DMS 273 treated with DMSO at 0.1 percent for 48 hours (cell line): ENCODE results near the gene ZNF275.
"Not testable (repeated sequence)": the region's sequence is repeated elsewhere in the genome, so short reads cannot be mapped to it uniquely, and the experiment has no call there.

Experiments
- DNase-seq: peaks from one replicate; lab custom pipeline; 2025; lab: John Stamatoyannopoulos, UW

ZNF275 gene

DNA sequence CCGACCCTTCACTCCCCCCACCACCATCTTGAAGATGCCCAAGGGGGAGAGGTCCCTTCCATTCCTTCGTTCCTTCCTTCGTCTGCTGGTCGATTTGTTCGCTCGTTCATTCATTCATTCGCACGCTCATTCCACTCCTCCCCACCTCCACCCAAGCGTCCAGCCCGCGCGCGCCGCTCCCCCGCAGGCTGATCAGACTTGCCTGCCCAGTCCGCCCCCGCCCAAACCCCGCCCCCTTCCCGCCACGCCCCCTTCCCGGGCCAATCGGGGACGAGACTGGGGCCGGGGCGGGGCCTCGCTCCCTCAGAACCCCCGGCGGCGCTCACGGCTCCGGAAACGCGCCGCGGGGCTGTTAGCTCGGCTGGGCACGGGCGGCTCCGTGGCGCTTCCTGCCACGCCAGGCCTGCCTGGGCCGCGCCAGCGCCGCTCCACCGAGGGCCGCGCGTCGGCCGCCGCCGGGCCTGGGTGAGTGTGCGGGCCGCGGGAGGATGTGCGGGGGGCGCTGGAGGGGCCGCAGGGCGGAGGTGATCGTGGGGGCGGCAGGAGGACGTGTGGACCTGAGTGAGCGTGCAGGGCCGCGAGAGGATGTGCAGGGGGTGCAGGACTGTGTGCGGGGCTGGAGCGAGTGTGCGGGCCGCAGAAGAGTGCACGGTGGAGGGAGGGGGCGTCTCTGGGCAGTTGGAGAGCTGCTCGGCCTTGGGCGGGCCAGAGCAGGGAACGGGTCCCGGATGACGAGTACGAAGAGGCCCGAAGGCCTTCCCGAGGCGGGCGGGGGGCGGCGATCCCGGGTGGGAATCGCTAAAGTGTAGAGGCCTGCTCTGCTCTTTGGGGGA is at the start of gene ZNF275:
Gene ZNF275, plus strand, starts transcription at position 333 of the 833 bp plus-strand sequence. CDS start 2,527 bp downstream, outside the sequence.
- peak; percentile 10 for DNase-seq

DNA sequence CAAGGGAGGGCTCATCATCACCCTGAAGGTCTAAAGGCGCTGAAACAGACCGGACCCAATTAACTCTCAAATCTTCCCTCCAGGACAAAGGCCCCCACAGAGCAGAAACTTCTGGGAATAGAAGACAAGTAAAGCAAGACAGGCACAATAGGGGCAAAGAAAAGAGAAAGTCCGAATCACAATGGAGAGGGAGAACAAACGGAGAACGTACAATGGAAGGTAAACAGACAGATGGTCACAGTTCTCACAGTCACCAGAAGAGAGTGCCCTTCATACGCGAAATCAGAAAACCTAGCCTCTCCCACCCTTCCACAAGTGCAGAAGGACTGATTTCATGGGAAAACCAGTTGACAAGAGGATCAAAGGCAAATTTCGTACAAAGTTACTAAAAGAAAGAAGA is 48.3 kb upstream of the ZNF275 start:
- DNase-seq, result not testable (repeated sequence)

DNA sequence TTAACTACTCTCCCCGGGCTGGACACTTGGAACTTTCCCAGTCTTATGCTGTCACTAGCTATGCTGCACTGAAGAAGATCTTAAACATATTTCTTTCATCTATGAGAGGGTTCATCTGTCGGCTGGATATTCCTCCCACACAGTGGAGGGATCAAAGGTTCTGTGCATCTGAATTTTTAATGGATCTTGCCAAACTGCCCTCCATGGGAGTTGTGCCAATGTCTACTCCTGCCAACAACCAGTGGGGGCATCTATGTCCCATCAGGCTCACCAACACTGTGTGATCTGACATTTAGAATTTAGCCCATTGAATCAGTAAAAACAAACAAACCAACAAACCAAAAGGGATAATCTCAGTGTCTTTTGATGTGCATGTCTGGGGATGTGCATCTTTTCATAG is 45.1 kb upstream of the ZNF275 start:
- DNase-seq, result not testable (repeated sequence)

GRCh38 chrX:153293485-153294071 is 40.4 kb upstream of the ZNF275 start:
- DNase-seq, result not testable (repeated sequence)

DNA sequence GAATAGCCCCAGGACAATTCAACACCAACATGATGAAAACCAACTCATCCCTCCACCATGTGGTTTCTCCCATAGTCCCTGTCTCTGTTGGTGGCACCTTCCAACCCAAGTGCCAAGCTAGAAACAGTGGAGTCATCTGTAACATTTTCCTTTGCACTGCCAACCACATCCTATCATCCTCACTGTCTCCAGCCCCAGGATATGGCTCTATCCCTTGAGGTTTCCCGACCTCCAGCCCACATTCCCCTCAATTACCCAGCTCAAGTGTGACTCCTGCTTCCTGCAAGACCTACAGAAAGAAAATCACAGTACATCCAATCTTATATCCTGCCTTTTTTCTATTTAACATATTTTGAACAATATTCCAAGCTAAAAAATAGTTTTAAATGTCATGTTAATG is 36.6 kb upstream of the ZNF275 start:
- no peak for DNase-seq

GRCh38 chrX:153299855-153300254 is 34.1 kb upstream of the ZNF275 start:
- DNase-seq, result no peak

DNA sequence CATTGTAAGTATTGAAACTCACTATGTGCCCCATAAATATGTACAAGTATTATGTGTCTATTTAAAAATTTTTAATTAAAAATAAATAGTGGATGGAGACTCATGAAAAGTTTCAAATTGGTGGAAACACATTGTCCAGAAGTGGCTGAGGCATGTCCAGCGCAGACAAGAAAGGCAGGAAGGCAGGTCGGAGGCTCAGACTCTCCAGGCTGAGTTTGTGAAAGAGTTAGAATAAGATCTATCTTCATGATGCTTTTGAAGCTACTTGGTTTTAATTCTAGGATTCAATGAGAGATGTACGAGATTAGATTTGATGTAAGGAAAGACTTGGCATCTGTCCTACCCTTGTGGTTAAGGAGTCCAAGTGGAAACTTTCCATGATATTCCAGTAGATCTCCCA is 32.2 kb upstream of the ZNF275 start:
- DNase-seq, result no peak

DNA sequence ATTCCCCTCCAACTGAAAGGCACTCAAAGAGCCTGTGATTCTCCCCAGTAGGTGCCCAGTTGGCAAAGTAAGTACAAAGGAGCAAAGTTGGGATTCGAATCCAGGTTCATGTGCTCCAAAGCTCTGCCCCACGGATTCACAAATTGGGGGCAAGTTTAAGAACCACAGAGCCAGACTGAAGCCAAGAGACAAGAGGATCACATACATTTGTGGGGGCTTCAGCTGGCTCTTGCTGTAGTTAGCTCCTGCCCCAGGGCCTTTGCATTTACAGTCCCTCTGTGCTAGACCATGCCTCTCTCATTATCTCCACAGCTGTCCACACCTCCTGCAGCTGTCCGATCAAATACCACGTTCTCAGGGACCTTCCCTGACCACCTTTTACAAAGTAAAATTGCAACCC is 31.2 kb upstream of the ZNF275 start:
- DNase-seq, result no peak

DNA sequence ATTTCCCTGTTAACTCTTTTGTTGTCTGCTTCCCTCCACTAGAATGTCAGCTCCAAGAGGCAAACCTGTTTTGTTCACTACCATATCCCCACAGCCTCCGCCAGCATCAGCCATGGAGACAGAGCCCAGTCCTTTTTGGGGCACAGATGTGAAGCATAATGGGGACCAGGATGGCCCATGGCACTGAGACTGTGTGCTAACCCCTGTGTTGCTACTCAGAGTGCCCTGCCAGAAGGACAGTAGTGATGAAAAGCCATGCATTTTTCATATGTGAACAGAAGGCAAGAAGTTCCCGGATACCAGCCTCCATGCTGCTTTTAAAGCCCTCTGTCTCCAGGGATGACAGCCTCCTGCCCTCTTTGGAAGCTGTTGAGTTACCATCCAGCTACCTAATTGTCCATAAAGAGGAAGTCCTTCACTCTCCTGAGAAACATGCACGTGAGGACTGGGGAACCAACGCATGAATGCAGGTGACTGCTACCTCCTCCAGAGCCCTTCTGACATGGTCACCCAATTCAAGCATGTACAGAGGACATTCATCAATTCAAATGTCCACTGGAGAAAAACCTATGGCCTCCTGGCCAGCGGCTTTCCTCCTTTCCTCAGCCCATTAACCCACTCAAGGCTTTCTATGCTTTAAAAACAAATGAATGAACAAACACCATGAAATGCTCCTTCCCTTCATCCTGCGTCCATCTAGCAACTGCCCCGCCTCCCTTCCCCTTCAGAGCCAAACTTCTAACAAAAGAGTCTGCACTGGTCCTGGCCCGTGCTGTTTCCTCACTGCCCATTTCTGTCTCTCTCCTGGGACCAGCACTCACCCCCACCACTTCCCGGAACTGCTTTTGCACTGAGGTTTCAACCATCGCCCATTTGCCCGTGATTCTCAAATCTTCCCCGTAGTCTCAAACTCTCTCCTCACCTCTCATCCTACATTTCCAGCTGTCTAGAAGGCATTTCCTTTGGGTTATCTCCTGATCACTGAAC is 30.4 kb upstream of the ZNF275 start:
- no peak for DNase-seq

GRCh38 chrX:153304988-153305736 is 28.8 kb upstream of the ZNF275 start:
- no peak for DNase-seq

DNA sequence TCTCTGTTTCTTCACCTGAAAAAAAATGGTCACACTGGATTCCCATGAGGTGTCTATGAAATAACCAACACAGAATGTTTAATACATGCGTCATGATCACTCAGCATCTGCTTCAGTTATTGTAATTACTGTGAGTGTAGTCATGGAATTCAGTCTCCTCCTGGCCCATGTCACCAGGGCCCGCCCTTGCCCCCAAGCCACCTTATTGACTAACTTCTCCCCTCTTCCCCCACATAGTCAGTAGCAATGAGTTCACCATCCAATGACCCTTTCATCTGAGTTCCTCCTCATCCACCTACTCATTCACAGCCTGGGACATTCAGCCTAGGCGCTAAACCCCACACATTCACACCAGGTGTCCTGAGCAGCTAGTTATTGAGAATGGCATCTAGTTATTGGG is 28.0 kb upstream of the ZNF275 start:
- DNase-seq, result no peak

- no peak for DNase-seq
Observed at GRCh38 chrX:153306527-153307115, 27.3 kb upstream of the ZNF275 start.

GRCh38 chrX:153307276-153308178 is 26.4 kb upstream of the ZNF275 start:
- DNase-seq, result no peak

DNA sequence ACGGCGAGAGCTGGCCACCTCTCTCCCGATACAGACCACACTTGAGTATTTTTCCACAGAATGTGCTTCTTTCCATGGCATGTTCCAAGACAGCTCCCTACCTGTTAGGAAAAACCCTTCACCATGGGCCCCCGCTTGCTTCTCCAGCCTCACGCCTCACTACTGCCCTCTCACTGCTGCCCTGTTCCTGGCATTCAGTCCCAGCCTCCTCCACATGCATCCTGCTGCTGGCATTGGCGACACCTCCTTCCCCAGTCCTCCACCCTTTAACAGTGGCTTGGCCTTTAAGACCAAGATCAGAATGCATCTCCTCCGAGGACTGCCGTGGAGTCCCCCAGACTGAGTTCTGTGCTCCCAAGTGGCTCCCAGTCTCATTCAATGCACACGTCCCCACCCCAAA is 23.1 kb upstream of the ZNF275 start:
- DNase-seq, result no peak

- no peak for DNase-seq
Observed at GRCh38 chrX:153312041-153312440, 21.9 kb upstream of the ZNF275 start.

DNA sequence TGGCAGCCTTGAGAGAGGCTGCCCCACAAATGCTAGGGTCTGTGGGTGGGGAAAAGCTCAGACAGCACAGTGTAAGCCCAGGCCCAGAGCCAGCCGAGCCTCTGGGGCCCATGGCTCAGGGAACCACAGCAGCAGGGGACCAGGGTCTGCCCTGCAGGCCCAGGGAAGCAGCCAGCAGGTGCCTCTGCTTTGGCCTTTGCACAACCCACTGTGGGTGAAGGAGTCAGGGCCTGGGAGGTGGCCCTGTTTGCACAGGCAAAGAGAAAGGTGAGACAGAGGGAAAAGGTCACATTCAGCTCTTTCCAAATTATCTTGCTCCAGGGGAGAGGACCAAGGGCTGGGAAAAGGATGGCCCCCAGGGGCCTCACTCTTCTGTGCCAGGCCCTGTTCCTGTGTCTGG is 21.1 kb upstream of the ZNF275 start:
- DNase-seq, result no peak

DNA sequence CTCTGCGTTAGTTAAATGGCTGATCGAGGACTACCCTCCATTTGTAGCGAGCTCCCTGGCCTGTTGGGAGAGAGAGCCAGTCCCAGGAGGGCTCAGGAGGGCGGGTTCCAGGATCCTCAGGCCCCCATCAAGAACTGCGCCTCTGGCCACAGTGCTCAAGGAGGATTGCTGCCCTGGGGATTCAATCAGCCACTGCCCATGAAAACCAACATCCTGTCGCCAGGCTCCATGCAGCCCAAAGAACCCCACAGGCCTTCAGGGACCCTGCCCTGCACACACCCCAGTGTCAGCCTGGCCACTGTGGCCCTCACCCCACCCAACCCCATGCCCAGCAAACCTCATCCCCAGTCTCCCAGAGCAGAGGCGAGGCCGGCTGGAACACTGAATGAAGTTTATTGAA is 16.6 kb upstream of the ZNF275 start:
- DNase-seq, result no peak

DNA sequence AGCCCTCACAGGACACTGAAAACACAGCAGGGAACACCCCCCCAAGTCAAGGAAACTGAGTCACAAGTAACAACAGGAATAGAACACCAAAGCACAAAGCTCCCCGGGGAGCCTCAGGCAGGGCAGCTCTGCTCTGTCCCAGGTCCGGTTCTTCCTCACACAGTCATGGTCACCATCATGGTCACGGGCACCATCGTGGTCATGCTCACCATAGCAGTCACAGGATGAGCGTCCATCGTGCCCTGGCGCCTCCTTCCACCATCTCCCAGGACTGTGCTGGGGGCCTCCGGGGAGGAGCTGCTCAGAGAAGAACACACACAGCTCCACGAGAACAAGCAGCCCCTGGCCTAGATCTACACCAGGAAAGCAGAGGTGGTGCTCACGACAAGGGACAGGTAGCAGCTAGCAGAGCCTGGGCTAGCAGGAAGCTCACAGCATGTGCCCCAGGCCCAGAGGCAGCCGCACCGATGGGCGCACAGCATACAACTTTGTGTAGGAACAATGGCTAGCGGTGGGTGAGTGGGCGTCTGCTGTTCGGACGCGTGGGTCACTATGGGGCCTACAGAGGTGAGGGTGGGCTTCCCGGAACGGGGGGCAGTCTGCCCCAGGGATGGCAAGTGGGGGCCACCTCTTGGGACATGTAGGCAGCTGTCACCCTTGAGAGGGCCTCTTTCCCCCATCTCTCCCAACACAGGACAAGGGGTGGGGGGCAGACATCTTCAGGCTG is 15.8 kb upstream of the ZNF275 start:
- no peak for DNase-seq

DNA sequence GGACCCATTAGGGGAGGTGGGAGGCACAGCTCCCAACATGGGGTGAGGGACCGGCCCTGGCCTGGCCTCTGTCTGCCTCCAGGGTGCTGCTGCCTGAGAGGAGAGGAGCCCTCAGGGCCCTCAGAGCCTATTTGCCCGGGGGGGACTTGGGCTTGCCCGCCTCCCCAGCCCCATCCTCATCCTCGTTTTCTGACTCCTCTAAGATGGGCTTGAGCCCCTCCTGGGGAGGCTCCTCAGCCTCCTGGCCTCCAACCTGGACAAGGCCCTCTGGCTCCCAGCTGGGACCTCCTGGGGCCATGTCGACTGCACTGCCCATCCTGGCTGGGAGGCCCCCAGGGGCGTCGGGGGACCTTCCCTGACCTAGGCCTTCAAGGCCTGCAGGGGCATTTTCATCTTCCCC is 15.1 kb upstream of the ZNF275 start:
- DNase-seq, result no peak
